ENCODE measurements around the gene EGR4.

EGR4 gene

DNA sequence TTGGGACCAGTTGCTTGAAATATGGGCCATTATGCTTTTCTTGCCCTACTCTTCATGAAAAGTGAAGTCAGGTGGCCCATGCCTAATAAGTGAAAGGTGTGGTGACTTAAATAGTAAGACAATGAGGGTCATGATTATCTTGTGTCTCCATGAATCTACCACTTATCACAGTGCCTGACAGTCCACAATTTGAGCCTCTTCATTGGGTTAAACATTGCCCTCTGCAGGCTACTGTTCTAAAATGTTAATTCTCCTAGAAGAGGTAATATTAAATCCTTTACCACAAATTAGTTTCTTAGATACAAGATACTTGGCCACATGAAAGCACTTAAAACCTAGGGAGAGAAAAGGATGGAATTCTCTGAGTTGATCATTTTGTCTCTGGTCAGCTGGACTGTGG lies 4.0 kb downstream of the EGR4 start:
- DNase-seq, result no peak

DNA sequence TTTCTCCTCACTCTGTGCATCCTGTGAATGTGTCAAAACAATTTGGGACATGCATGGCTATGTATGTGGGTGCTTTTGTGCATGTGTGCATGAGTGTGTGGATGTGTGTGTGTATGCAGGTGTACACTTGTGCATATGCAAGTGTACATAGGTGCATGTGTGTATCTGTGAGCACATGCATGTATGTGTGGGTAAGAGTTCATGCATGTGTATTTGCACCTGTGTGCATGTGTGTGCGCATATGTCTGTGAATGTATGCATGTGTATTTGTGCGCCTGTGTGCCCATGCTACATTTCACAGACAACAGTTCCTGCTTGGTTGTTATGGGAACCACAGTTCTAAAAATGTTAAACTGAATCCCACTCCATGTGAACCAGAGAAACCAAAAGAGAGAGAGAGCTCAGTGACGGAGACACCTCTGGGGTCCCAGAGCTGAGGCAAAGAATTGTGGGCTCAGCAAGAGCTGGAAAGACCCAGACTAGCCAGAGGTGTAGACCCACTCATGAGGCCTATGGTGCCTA lies 7.2 kb downstream of the EGR4 start:
- no peak for DNase-seq

GRCh38 chr2:73285159-73285739 lies 8.1 kb downstream of the EGR4 start:
- no peak for DNase-seq

DNA sequence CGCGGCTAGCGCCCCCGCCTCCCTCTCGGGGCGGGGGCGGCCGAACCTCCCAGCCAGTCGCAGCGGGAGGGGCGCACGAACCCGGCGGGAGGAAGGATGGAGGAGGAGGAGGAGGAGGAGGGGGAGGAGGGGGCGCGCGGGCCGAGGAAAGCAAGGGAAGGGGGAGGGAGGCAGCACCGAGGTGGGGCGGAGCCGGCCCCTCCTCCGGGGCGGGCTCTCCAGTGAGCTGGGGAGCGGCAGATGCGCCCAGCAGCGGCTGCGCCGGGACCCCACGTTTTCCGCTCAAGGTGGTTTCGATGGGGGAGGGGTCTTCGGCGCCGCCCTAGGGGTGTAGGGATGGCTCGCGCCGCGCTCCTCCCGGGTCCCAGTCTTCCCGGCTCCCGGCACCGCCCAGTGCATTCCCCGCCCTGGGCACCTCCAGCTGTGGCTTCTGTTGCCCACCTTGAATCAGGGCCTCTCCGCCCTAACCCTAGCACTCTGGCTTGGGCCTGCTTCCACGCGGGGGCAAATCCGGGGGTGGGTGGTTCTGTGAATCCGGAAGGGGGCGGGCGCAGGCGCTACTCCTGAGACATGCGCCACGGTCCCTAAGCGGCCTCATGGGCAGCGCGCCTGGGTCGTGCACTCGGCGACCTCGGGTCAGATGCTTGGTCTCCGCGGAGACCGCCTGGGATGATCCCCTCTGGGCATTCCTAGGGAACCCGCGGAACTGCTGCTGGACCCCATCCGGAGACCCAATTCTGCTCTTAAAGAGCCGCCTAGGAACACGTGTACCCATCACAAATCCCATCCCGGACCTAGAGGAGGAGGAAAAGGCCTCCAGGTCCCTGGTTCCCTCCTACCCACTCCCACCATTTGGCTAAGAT lies 8.8 kb downstream of the EGR4 start, which contains the start of gene FBXO41:
TSS of gene FBXO41 (minus strand) at position 183 of the 863 bp plus-strand sequence. CDS start 14,848 bp downstream, outside the sequence.
- peak; percentile 30 for DNase-seq

GRCh38 chr2:73283545-73284295 lies 9.6 kb downstream of the EGR4 start:
- DNase-seq, result no peak

DNA sequence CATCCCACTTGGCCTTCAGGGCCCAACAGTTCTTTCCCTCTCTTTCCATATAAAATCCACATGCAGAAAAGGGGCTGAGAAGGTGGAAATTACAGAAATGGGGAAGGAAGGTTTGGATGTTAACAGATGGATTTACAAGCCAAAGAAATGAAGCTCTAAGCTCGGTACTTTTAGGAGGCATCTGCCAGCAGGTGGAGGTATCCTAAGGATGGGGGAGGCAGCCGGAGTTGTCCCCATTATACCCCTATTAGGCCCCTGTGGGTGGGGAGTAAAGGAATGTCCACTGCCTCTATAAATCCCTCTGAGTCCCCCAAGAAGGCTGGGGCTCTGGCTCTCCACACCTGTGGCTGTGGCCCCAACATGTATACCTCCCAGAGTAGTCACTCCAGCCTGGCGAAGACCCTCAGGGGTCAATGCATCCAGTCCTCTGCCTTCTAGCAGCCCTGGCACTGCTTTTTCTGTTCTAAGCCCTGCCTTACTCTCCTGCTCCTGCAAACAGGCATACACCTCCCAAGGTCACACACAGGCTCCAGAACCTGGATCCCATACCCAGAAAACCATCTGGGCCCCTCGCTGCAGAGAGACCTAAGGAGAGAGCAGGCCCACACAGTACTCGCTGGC lies 10.3 kb downstream of the EGR4 start:
- DNase-seq, result no peak

DNA sequence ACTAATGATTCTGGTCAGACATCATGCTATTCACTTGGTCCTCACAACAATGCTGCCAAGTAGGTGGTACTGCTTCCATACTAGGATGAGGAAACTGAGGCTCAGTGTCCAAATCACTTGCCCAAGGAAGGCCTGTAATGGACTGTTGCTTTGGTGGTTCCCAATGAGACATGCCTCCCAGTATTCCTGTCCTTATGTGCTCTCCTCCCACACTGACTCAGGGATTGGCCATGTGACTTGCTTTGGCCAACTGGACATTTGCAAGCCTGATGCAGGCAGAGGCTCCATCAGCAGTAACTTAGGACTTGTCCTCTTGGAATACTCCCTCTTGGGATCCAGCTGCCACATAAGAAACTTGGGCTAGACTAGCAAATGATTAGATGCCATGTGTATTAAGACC lies 12.1 kb downstream of the EGR4 start:
- DNase-seq, result no peak

DNA sequence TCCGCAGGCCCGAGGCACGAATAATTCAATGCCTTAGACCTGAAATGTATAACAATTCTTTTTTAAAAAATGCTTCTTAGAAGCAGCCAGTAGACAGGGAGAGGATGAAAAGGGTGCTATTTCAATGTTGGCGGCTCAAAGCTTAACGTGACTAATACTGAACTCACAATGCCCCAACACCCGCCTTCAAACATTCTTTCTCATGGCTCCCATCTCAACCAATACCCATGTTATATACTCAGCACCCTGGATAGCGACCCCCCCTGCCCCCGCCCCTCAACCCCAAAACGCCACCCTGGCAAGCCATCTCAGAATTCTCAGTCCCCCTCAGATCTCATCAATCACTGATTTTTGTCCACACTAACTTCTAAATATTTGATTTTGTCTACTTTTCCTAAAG lies 13.5 kb downstream of the EGR4 start:
- no peak for DNase-seq

DNA sequence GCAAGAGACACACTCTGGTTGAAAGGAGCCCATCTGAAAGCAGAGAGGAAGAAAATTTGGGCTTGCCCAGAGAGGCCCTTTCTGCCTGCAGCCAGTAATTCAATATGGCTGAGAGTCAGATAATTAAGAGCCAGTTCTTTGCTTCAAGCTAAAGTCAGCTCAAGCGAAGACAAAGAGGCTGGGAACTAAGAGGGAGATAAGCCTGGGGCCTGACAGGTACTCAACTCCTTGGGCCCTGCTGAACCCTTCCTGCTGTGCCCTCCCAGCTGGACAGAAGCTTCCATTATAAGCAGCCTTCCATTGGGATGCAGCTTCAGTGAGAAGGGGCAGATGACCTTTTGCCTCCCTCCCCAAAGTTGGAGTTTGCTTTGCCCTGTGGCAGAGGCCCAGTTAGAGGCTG lies 21.1 kb downstream of the EGR4 start:
- no peak for DNase-seq

- DNase-seq, result no peak
Measured at GRCh38 chr2:73269686-73270465, 23.5 kb downstream of the EGR4 start.

- DNase-seq, result peak; percentile 76
Measured at GRCh38 chr2:73268830-73269685, 24.3 kb downstream of the EGR4 start.

DNA sequence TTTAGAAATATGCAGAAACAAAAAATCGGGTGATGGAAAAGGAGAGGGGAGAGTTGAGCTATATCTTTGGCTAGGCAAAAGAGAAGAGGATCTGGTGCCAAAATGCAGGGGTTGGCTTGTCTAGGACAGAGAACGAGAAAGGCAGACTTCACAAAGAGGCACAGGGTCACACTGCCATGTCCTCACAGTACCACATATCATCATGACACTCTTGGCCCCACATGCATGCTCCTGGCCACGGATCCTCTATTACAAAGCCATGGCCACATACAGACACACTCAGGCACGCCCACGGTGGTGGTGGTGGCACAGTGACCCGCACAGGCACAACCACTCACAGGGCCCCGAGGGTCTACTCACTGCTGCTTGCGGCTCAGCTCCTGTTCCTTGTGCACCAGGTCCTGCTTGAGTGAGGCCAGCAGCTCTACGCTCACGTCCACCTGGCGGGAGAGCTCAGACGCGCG lies 24.9 kb downstream of the EGR4 start:
- DNase-seq, result no peak

- no peak for DNase-seq
Measured at GRCh38 chr2:73267008-73267407, 26.3 kb downstream of the EGR4 start.

- no peak for DNase-seq
Measured at GRCh38 chr2:73266061-73266901, 27.1 kb downstream of the EGR4 start.

DNA sequence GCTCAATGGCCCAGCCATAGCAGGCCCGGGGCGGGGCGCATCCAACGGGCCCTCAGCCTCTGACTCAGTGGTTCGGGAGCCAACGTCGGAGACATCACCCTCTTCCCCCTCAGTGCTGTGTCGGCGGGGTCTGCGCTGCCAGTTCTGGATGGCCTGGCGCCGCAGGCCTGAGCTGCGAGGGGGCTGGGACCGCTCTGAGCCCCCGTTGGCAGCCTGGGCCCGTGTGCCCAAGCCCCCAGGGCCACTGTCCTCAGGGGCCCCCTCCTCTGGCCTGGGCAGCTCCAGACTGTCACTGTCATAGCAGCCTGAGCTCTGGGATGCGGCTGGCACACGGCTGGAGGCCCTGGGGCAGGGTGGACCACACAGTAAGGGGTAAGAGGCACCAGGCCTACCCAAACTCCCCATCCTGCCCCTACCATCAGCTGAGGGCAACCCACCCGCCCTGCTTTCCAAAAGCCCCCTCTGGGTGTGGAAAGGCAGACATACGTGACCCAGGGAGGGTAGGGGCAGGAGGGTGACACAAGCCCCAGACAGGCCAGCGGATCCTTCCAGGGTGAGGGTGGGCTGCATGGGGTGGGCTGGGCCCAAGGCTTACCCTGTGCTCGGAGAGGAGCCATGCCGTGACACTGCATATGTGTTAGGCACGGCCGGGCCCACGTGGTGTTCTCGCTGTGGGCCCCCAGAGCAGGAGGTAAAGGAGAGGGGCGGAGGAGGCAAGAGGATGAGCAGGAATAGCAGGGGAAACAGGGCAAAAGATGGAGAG lies 27.9 kb downstream of the EGR4 start:
- no peak for DNase-seq

GRCh38 chr2:73264783-73265182 lies 28.6 kb downstream of the EGR4 start:
- no peak for DNase-seq

DNA sequence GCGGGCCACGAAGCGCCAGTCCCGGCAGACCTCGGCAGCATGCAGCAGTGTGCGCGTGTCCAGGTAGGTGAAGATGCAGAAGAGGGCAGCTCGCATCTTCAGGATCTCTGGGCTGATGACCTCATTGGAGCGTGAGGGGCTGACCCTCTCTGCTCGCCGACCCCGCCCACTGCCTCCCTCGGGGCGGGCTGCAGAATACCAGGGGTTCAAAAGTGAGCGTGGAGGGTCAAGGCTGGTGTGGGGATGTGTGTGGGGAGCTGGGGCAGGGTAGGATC lies 29.1 kb downstream of the EGR4 start:
- DNase-seq, result no peak

- DNase-seq, result no peak
Measured at GRCh38 chr2:73263540-73264331, 29.6 kb downstream of the EGR4 start.
